RWPE2 (cell line): ENCODE results near the gene SOX18.
A peak's percentile ranks its signal among the peaks of the same experiment; 100 is the strongest.

ENCODE experiments used
- ATAC-seq: fragments of 200-7000 bp; cut with Tn5 transposase; 3 replicates; pipeline ENCODE4 v1.9.1; 2021; ENCODE audit warnings: low read depth
- DNase-seq: peaks from one replicate; pipeline ENCODE4 v3.0.0-alpha.2; 2020; ENCODE audit warnings: low spot score
- H3K27ac ChIP-seq: fragments of 450-650 bp; 2 replicates; pipeline ENCODE4 v1.5.1; 2017; ENCODE audit warnings: mild to moderate bottlenecking; ENCODE audit not compliant: poor library complexity, severe bottlenecking
- H3K27me3 ChIP-seq: fragments of 250-450 bp; sonication (Bioruptor Pico); 2 replicates; pipeline ENCODE4 v1.5.1; 2021; ENCODE audit warnings: mild to moderate bottlenecking, moderate library complexity; ENCODE audit not compliant: insufficient read depth, poor library complexity, severe bottlenecking
- H3K36me3 ChIP-seq: fragments of 250-450 bp; sonication (Bioruptor Pico); 2 replicates; pipeline ENCODE4 v1.5.1; 2020; ENCODE audit warnings: low read depth, mild to moderate bottlenecking, moderate library complexity
- H3K4me1 ChIP-seq: fragments of 250-450 bp; sonication (Bioruptor Pico); 2 replicates; pipeline ENCODE4 v1.5.1; 2021; ENCODE audit warnings: mild to moderate bottlenecking, moderate library complexity; ENCODE audit not compliant: insufficient read depth, poor library complexity, severe bottlenecking
- H3K4me3 ChIP-seq: fragments of 250-450 bp; sonication (Bioruptor Pico); 2 replicates; pipeline ENCODE4 v1.5.1; 2021; ENCODE audit warnings: mild to moderate bottlenecking, moderate library complexity; ENCODE audit not compliant: severe bottlenecking
- H3K9me3 ChIP-seq: fragments of 250-450 bp; sonication (Bioruptor Pico); 2 replicates; pipeline ENCODE4 v1.5.1; 2021; ENCODE audit warnings: mild to moderate bottlenecking, moderate library complexity; ENCODE audit not compliant: severe bottlenecking
- TF ChIP-seq, protein P1 (sequence below): fragments of 450-650 bp; IDR thresholded peaks from one replicate; pipeline ENCODE4 v1.5.1; 2017; ENCODE audit warnings: mild to moderate bottlenecking, moderate library complexity; ENCODE audit not compliant: poor library complexity, severe bottlenecking

SOX18 gene

DNA sequence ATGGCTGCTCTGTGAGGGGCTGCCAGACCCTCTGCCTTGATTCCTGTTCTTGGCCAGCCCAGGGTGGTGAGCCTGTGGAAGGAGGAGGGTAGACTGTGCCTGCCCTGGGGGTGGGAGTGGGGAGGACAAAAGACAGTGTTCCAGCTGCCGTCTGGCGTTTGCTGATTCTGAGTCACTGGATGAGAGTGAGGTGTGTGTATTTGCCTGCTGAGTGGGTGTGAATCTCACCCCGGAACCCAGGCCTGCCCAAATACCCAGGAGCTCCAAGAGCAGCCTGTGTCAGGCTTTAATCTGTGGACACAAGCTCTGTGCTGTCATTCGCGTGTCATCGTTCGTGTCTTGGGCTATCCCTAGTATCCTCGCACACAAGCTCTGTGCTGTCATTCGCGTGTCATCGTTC, 37.4 kb upstream of the SOX18 start:
- TF ChIP-seq, protein P1, sequence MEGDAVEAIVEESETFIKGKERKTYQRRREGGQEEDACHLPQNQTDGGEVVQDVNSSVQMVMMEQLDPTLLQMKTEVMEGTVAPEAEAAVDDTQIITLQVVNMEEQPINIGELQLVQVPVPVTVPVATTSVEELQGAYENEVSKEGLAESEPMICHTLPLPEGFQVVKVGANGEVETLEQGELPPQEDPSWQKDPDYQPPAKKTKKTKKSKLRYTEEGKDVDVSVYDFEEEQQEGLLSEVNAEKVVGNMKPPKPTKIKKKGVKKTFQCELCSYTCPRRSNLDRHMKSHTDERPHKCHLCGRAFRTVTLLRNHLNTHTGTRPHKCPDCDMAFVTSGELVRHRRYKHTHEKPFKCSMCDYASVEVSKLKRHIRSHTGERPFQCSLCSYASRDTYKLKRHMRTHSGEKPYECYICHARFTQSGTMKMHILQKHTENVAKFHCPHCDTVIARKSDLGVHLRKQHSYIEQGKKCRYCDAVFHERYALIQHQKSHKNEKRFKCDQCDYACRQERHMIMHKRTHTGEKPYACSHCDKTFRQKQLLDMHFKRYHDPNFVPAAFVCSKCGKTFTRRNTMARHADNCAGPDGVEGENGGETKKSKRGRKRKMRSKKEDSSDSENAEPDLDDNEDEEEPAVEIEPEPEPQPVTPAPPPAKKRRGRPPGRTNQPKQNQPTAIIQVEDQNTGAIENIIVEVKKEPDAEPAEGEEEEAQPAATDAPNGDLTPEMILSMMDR = no peak
- no peaks in the 10 kb centered on the region for H3K4me1 ChIP-seq
- no peak for ATAC-seq
- no peaks in the 10 kb centered on the region for H3K36me3 ChIP-seq
- peaks cover 20% of the 10 kb centered on the region for H3K27me3 ChIP-seq
- no peak overlapping the region for H3K4me3 ChIP-seq
- DNase-seq = no peak
- H3K9me3 ChIP-seq = no peaks in the 10 kb centered on the region
- no peak overlapping the region for H3K27ac ChIP-seq

DNA sequence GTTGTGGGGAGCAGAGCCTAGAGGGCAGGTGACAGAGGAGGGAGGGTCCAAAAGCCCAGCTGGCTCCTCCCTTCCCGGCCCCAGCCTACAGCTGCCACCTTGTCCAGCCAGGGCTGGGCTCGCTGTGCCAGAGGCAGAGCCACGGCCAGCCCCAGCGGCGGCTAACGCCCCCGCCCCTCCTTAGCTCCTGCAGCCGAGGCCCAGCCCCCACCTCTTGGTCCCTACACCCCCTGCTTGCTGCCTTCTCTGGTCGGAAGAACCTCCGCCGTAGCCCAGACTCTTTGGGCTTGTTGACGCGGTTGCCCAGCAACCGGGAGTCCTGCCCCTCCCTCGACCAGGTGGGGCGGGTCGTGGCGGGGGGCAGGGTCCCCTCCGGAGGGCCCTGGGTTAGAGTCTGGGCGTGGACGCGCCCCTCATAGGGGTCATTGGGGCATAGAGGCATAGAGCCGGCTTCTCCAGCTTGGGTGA, 35.3 kb upstream of the SOX18 start:
- ATAC-seq (no peak), DNase-seq (no peak)
- no peaks in the 10 kb centered on the region for H3K36me3 ChIP-seq
- H3K4me1 ChIP-seq = no peaks in the 10 kb centered on the region
- H3K27ac ChIP-seq = no peak overlapping the region
- TF ChIP-seq, protein P1 = no peak
- no peak overlapping the region for H3K4me3 ChIP-seq
- peaks cover 20% of the 10 kb centered on the region for H3K27me3 ChIP-seq
- H3K9me3 ChIP-seq = no peaks in the 10 kb centered on the region

DNA sequence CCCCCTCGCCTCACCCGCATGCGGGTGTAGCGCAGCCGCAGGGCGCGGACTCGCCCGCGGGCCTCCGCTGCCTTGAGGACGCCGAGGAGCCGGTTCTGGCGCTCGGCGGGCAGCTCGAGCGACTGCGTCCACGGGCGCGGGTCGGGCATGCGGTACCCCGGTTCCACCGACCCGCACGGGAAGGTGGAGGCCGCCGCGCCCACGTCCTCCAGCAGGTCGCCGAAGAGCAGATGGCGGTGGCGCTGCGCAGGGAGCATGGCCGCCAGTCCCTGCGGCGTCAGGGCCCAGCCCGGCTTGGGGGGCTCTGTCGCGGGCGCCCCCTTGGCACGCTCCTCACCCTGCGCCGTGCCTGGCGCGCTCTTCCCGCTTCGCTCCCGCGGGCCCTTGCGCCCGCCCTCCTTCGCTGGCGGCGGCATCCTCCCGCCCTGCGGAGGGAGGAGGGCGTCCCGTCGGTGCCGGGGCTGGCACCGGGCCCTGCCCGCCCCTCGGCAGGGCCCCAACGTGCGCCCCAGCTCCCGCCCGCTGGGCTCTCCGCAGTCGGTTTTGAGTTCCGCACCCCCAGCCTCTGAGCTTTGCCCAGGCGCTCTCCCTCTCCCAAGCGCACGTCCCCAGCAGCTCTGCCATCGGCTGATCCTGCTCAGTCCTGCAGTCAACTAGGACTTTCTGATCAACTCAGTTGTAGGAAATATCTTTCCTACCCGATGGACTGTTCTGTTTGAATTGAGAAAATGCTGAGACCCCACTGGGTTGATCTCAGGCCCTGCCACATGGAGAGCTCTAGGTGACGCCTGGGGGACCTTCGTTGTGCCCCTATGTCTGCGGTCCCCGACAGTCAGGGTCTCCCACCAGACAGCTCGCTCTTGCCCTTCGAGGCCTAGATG, 34.6 kb upstream of the SOX18 start, which contains the start of gene LKAAEAR1:
Gene LKAAEAR1 (minus strand): TSS at position 595 of the 881 bp plus-strand sequence. CDS start 179 bp downstream, at position 416.
- DNase-seq (no peak), ATAC-seq (peak; percentile 1)
- Histone ChIP-seq H3K27ac (no peak within 1 kb of the TSS), H3K36me3 (no peaks in the 10 kb centered on the region), H3K4me3 (peak within 1 kb of the TSS; percentile 37), H3K9me3 (no peaks in the 10 kb centered on the region), H3K4me1 (no peaks in the 10 kb centered on the region), H3K27me3 (peaks cover 20% of the 10 kb centered on the region)
- TF ChIP-seq, protein P1 = peak; percentile 93

DNA sequence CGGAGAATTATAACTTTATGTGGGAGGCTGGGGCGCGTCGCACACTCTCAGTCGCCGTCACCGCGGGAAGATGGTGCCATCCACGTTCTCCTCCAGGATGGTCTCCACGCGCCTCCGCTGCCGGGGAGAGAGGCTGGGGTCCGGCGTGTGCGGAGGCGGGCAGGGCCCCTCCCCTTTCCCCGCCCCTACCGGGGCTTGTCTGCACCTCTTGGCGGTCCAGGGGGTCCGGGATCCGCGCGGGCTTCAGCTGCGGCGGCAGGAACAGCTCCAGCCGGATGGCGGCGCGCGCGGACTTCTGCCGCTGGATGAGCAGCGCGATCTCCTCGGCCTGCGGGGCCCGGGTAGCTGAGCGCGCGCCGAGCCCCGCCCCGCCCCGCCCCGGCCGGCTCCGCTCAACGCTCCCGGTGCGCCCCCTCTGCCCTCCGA, 34.0 kb upstream of the SOX18 start:
- peaks cover 20% of the 10 kb centered on the region for H3K27me3 ChIP-seq

More for the DNA sequence above, 34.0 kb upstream of the SOX18 start:
- Histone ChIP-seq H3K36me3 (no peaks in the 10 kb centered on the region), H3K27ac (no peak overlapping the region), H3K4me1 (peaks cover 6% of the 10 kb centered on the region), H3K4me3 (peak overlapping the region; percentile 37), H3K9me3 (no peaks in the 10 kb centered on the region)
- DNase-seq (no peak), ATAC-seq (peak; percentile 58)
- TF ChIP-seq, protein P1 = peak; percentile 100
